Type B pancreatic cell (in vitro differentiated cells): Measurements from ENCODE around the gene MBOAT7. TPM values are rescaled to one million over a fixed set of nuclear protein-coding genes. Genes with fewer than 3 reads are reported as not detected.

Experiments
- DNase-seq: peaks from one replicate; pipeline ENCODE4 v3.0.0; 2021; ENCODE audit warnings: mixed read lengths; ENCODE audit not compliant: unreplicated experiment; ENCODE audit errors: extremely low spot score
- H3K27ac Mint-ChIP-seq: 2 replicates; pipeline ENCODE4 v1.8.0; 2021; ENCODE audit warnings: mild to moderate bottlenecking, mixed read lengths
- H3K27me3 Mint-ChIP-seq: 2 replicates; pipeline ENCODE4 v1.8.0; 2021; ENCODE audit warnings: mixed read lengths
- H3K36me3 Mint-ChIP-seq: 2 replicates; pipeline ENCODE4 v1.8.0; 2021; ENCODE audit warnings: mixed read lengths
- H3K4me1 Mint-ChIP-seq: one replicate; pipeline ENCODE4 v1.8.0; 2021; ENCODE audit warnings: mixed read lengths; ENCODE audit not compliant: unreplicated experiment
- H3K4me3 Mint-ChIP-seq: 2 replicates; pipeline ENCODE4 v1.8.0; 2021; ENCODE audit warnings: mild to moderate bottlenecking, mixed read lengths
- H3K9me3 Mint-ChIP-seq: 2 replicates; pipeline ENCODE4 v1.8.0; 2021; ENCODE audit warnings: mixed read lengths
- CTCF ChIP-seq: fragments of 200-600 bp; sonication (generic); conservative IDR thresholded peaks from 2 replicates; pipeline ENCODE4 v1.5.0; 2021; ENCODE audit warnings: antibody characterized with exemption, mild to moderate bottlenecking
- total RNA-seq: library from RNA; stranded (reverse); gene quantifications from 2 replicates; pipeline ENCODE4 v1.2.1, GENCODE V29; 2021; ENCODE audit warnings: low replicate concordance

The MBOAT7 gene
- total RNA-seq, 1 donor from 2014 or later, result 73.3 TPM

DNA sequence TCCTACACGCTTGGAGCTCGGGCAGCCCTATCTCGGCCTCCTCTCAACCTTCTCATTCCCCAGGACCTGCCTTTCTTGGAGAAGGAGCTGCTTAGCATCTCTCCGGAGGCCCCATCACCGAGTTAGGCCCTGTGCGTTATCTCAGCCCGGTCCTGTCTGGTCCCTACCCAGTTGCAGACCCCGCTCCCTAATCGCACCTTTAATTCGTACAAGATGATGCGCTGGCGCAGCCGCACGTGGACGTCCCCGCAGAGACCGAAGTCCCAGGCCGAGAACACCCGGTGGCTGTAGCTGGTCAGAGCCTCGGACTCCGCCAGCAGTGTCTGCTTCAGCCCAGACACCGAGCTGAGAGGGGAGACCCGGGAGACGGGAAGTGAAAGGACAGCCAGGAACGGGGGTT is 24.2 kb downstream of the MBOAT7 start:
- Mint-ChIP-seq H3K9me3 (no peaks in the 10 kb centered on the region), H3K4me1 (peaks cover 22% of the 10 kb centered on the region), H3K36me3 (peaks cover 3% of the 10 kb centered on the region), H3K4me3 (no peak overlapping the region), H3K27ac (no peak overlapping the region), H3K27me3 (no peaks in the 10 kb centered on the region)
- DNase-seq, result no peak
- no peak for TF ChIP-seq CTCF

DNA sequence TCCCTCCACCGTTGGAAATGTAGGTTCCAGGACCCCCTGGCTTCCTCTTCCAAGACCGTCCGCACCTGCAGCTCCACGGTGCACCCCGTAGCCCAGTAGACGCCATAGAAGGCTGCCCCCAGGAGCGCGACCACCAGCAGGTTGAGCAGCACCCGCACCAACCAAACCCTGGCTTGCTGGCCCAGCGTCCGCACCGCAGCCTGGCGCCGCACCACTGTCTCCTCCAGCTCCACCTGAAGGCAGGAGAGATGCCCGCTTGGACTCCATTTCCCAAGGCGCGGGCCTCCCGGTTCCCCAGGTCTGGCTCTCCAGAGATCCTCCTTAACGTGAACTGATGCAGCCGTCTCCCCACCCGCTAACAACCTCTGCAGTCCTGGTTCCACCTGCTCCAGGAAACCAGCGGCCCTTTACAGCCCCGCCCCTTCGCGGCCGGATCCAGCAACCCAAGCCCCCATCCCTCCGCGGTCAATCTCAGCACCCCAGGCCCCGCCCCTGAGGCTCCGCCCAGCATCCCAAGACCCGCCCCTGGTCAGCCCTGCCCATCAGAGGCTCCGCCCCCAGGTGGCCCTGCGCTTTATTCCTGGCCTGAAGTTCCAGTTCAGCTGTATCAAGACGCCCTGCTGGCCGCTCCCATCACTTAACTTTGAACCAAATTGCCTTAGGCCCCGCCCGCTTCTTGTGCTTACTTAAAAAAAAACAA is 24.9 kb downstream of the MBOAT7 start:
- H3K27me3 Mint-ChIP-seq, result no peaks in the 10 kb centered on the region
- H3K27ac Mint-ChIP-seq, result peak overlapping the region; percentile 75
- H3K36me3 Mint-ChIP-seq, result peaks cover 5% of the 10 kb centered on the region
- H3K4me3 Mint-ChIP-seq, result peak overlapping the region; percentile 76
- DNase-seq, result peak; percentile 84
- peaks cover 29% of the 10 kb centered on the region for H3K4me1 Mint-ChIP-seq
- TF ChIP-seq CTCF, result no peak
- H3K9me3 Mint-ChIP-seq, result no peaks in the 10 kb centered on the region

DNA sequence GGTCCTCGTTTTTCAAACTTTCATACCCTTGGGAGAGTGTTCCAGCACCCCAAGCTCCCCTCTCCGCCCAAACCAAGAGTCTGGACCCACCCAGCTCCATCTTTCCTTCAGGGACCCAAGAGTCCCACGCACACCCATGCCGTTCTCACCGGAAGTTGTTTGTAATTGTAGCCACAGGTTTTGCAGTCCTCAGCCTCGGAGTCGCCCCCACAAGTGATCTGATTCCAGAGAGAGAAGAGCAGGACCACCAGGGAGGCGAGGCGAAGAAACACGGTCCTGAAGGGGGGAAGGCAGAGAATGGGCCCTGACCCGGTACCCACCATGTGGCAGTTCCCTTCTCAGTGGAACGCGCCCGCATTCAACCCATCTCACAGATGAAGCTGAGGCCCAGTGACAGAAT is 26.5 kb downstream of the MBOAT7 start:
- Mint-ChIP-seq H3K9me3 (no peaks in the 10 kb centered on the region), H3K36me3 (peaks cover 6% of the 10 kb centered on the region), H3K4me1 (peaks cover 31% of the 10 kb centered on the region), H3K27ac (peak overlapping the region; percentile 92), H3K4me3 (peak overlapping the region; percentile 92), H3K27me3 (no peaks in the 10 kb centered on the region)
- no peak for DNase-seq
- no peak for TF ChIP-seq CTCF

GRCh38 chr19:54162241-54162805 is 27.1 kb downstream of the MBOAT7 start:
- TF ChIP-seq CTCF, result no peak
- peaks cover 6% of the 10 kb centered on the region for H3K36me3 Mint-ChIP-seq
- peak overlapping the region; percentile 92 for H3K27ac Mint-ChIP-seq
- no peaks in the 10 kb centered on the region for H3K9me3 Mint-ChIP-seq
- no peak for DNase-seq
- peaks cover 31% of the 10 kb centered on the region for H3K4me1 Mint-ChIP-seq
- H3K4me3 Mint-ChIP-seq, result peak overlapping the region; percentile 92
- no peaks in the 10 kb centered on the region for H3K27me3 Mint-ChIP-seq

DNA sequence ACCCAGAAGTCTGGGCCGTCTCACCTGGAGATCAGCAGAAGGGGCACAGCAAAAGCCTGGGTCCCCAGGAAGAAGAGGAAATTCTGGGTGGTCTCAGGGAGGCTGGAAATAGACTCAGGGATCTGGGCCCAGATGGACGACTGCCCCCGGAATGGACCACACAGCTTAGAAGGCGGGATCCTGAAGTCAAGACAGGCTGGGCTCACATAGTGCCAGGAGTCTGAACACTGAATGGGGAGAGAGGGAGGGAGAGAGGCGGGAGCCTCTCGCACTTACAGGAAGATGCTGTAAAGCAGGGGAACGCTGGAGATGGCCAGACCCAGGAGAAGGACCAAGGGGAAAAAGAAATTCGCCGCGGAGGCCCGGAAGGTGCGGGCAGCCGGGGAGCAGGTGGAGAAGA is 28.5 kb downstream of the MBOAT7 start:
- peak overlapping the region; percentile 100 for H3K4me3 Mint-ChIP-seq
- no peaks in the 10 kb centered on the region for H3K27me3 Mint-ChIP-seq
- peaks cover 13% of the 10 kb centered on the region for H3K36me3 Mint-ChIP-seq
- H3K27ac Mint-ChIP-seq, result peak overlapping the region; percentile 99
- no peak for DNase-seq
- H3K9me3 Mint-ChIP-seq, result no peaks in the 10 kb centered on the region
- TF ChIP-seq CTCF, result no peak
- H3K4me1 Mint-ChIP-seq, result peaks cover 31% of the 10 kb centered on the region
